H1 (cell line): ENCODE data around the gene HSF5. TPM values are rescaled to one million over a fixed set of nuclear protein-coding genes. Genes with fewer than 3 reads are reported as not detected.

Source experiments
- CTCF ChIA-PET: fragments of 300-600 bp; sonication (Branson Sonifier 250); formaldehyde crosslinking; loops from one replicate; lab custom pipeline; 2021; ENCODE audit not compliant: partially characterized antibody; lab: Charles Lee
- POLR2A ChIA-PET: fragments of 300-600 bp; sonication (Branson Sonifier 250); formaldehyde crosslinking; loops from one replicate; lab custom pipeline; 2021; ENCODE audit warnings: inconsistent platforms; ENCODE audit not compliant: partially characterized antibody; lab: Charles Lee
- DNase-seq, 2 experiments: peaks; one replicate each; pipeline versions ENCODE4 v3.0.0 to v3.0.0-alpha.2; 2010 to 2022; ENCODE audit warnings: low spot score in 2 of 2, low read depth in 1 of 2, mixed read lengths in 1 of 2
- FAIRE-seq: peaks from 2 replicates; lab custom pipeline; 2011; peaks lifted over from hg19 to GRCh38; lab: Jason Lieb, UNC
- H2AFZ ChIP-seq: 2 replicates; pipeline ENCODE4 v1.8.1; 2012; ENCODE audit warnings: low read length, inconsistent platforms
- H2AK5ac ChIP-seq: 2 replicates; pipeline ENCODE4 v1.6.1; 2013; ENCODE audit warnings: low read depth, low read length
- H2BK120ac ChIP-seq: replicated peaks from 2 replicates; pipeline ENCODE3; 2013; ENCODE audit warnings: low read depth, low read length, inconsistent platforms
- H2BK12ac ChIP-seq: 2 replicates; pipeline ENCODE4 v1.6.1; 2013; ENCODE audit warnings: low read depth, low read length
- H2BK15ac ChIP-seq: 2 replicates; pipeline ENCODE4 v1.6.1; 2013; ENCODE audit warnings: low read length
- H2BK20ac ChIP-seq: 2 replicates; pipeline ENCODE4 v1.6.1; 2013; ENCODE audit warnings: low read length
- H2BK5ac ChIP-seq: 2 replicates; pipeline ENCODE4 v1.6.1; 2013; ENCODE audit warnings: low read depth, low read length
- H3K14ac ChIP-seq: 2 replicates; pipeline ENCODE4 v1.6.1; 2013; ENCODE audit warnings: inconsistent platforms; ENCODE audit not compliant: insufficient read length
- H3K18ac ChIP-seq: 2 replicates; pipeline ENCODE4 v1.6.1; 2013; ENCODE audit warnings: low read length; ENCODE audit errors: extremely low read depth
- H3K23ac ChIP-seq: 2 replicates; pipeline ENCODE4 v1.6.1; 2013; ENCODE audit warnings: inconsistent platforms; ENCODE audit not compliant: insufficient read length
- H3K23me2 ChIP-seq: 2 replicates; pipeline ENCODE4 v1.6.1; 2013; ENCODE audit warnings: low read depth, low read length
- H3K27ac ChIP-seq: 2 replicates; pipeline ENCODE4 v1.6.1; 2011; ENCODE audit warnings: low read depth, low read length, inconsistent platforms
- H3K27me3 ChIP-seq, 4 experiments: replicated peaks in 1 of 4; 1 replicate in 1 of 4; 2 replicates in 3 of 4; pipeline versions ENCODE4 v1.6.1 to v1.8.1; 2011 to 2013; ENCODE audit warnings: low read length in 3 of 4, mild to moderate bottlenecking in 3 of 4, inconsistent platforms in 2 of 4, mixed read lengths in 2 of 4, moderate library complexity in 1 of 4; ENCODE audit not compliant: control insufficient read depth in 3 of 4, insufficient read depth in 3 of 4; ENCODE audit errors: extremely low read depth in 1 of 4
- H3K36me3 ChIP-seq, 4 experiments: 2 replicates each; pipeline versions ENCODE4 v1.6.1 to v1.8.1; 2011 to 2013; ENCODE audit warnings: mild to moderate bottlenecking in 4 of 4, low read length in 3 of 4, moderate library complexity in 2 of 4, control low read depth in 1 of 4, inconsistent platforms in 1 of 4; ENCODE audit not compliant: insufficient read depth in 4 of 4, control insufficient read depth in 2 of 4
- H3K4ac ChIP-seq: replicated peaks from 2 replicates; pipeline ENCODE3; 2013; ENCODE audit warnings: low read length, low read depth, mixed read lengths, inconsistent platforms; ENCODE audit not compliant: insufficient read length
- H3K4me1 ChIP-seq, 4 experiments: replicated peaks in 1 of 4; 1 replicate in 1 of 4; 2 replicates in 3 of 4; pipeline versions ENCODE4 v1.6.1 to v1.8.1; 2011 to 2013; ENCODE audit warnings: low read length in 3 of 4, inconsistent platforms in 2 of 4, mixed read lengths in 1 of 4; ENCODE audit not compliant: insufficient read depth in 4 of 4, control insufficient read depth in 3 of 4
- H3K4me2 ChIP-seq, 2 experiments: 2 replicates each; pipeline versions ENCODE4 v1.6.1 to v1.8.1; 2011 to 2013; ENCODE audit warnings: low read depth in 2 of 2, low read length in 2 of 2, control low read depth in 1 of 2, inconsistent platforms in 1 of 2, mild to moderate bottlenecking in 1 of 2; ENCODE audit not compliant: insufficient read depth in 1 of 2
- H3K4me3 ChIP-seq, 4 experiments: fragments of 200-600, 300-600 bp in 1 of 4; sonication (generic), shearing (Covaris generic), sonication (Bioruptor Twin) in 1 of 4; 2 replicates each; pipeline versions ENCODE4 v1.5.1 to v1.8.1; 2011 to 2016; ENCODE audit warnings: low read length in 4 of 4, low read depth in 3 of 4, control low read depth in 2 of 4, inconsistent platforms in 2 of 4, mild to moderate bottlenecking in 2 of 4, mixed read lengths in 1 of 4, moderate library complexity in 1 of 4; ENCODE audit not compliant: insufficient read depth in 2 of 4; ENCODE audit errors: extremely low read depth in 1 of 4
- H3K56ac ChIP-seq: replicated peaks from 2 replicates; pipeline ENCODE3; 2013; ENCODE audit warnings: low read depth, mild to moderate bottlenecking, mixed read lengths, low read length, inconsistent platforms; ENCODE audit not compliant: insufficient read length
- H3K79me1 ChIP-seq: 2 replicates; pipeline ENCODE4 v1.6.1; 2013; ENCODE audit warnings: low read depth, low read length, control low read depth
- H3K79me2 ChIP-seq, 2 experiments: 2 replicates each; pipeline versions ENCODE4 v1.6.1 to v1.8.1; 2012 to 2013; ENCODE audit warnings: low read length in 2 of 2, mild to moderate bottlenecking in 2 of 2, inconsistent platforms in 1 of 2; ENCODE audit not compliant: insufficient read depth in 2 of 2, control insufficient read depth in 1 of 2
- H3K9ac ChIP-seq, 4 experiments: replicated peaks in 1 of 4; 1 replicate in 1 of 4; 2 replicates in 3 of 4; pipeline versions ENCODE4 v1.6.1 to v1.8.1; 2011 to 2013; ENCODE audit warnings: low read depth in 3 of 4, low read length in 3 of 4, control low read depth in 2 of 4, mild to moderate bottlenecking in 2 of 4, moderate library complexity in 2 of 4, inconsistent platforms in 1 of 4; ENCODE audit errors: extremely low read depth in 1 of 4
- H3K9me3 ChIP-seq, 2 experiments: 2 replicates each; pipeline versions ENCODE4 v1.6.1 to v1.8.1; 2012 to 2013; ENCODE audit warnings: mild to moderate bottlenecking in 2 of 2, moderate library complexity in 2 of 2, control low read depth in 1 of 2, inconsistent platforms in 1 of 2, low read depth in 1 of 2, low read length in 1 of 2, mixed read lengths in 1 of 2; ENCODE audit not compliant: insufficient read depth in 2 of 2
- H4K20me1 ChIP-seq, 2 experiments: replicated peaks in 1 of 2; 2 replicates each; pipeline versions ENCODE3 to v1.8.1; 2011 to 2013; ENCODE audit warnings: inconsistent platforms in 2 of 2, low read length in 2 of 2, mild to moderate bottlenecking in 1 of 2; ENCODE audit not compliant: insufficient read depth in 2 of 2, control insufficient read depth in 1 of 2
- H4K5ac ChIP-seq: 2 replicates; pipeline ENCODE4 v1.6.1; 2013; ENCODE audit warnings: low read length, low read depth, mixed read lengths, inconsistent platforms; ENCODE audit not compliant: insufficient read length
- H4K8ac ChIP-seq: 2 replicates; pipeline ENCODE4 v1.8.0; 2013; ENCODE audit warnings: mild to moderate bottlenecking, moderate library complexity, low read length, inconsistent platforms; ENCODE audit not compliant: insufficient read depth; ENCODE audit errors: extremely low read depth
- H4K91ac ChIP-seq: replicated peaks from 2 replicates; pipeline ENCODE3; 2013; ENCODE audit warnings: low read length, mixed read lengths, inconsistent platforms; ENCODE audit not compliant: insufficient read length
- CBX8 ChIP-seq: fragments of 300-800, 300-1000 bp; sonication (generic); IDR thresholded peaks from 2 replicates; pipeline ENCODE4 v1.7.1; 2016; ENCODE audit warnings: low read depth, low read length, borderline replicate concordance
- FOSL1 ChIP-seq: IDR thresholded peaks from 2 replicates; pipeline ENCODE4 v1.6.1; 2011; ENCODE audit warnings: mild to moderate bottlenecking, low read depth, low read length, moderate library complexity; ENCODE audit not compliant: insufficient read depth
- GABPA ChIP-seq: IDR thresholded peaks from 2 replicates; pipeline ENCODE4 v1.6.1; 2011; ENCODE audit warnings: mild to moderate bottlenecking, low read length, moderate library complexity, borderline replicate concordance; ENCODE audit not compliant: insufficient read depth
- JUND ChIP-seq: IDR thresholded peaks from 2 replicates; pipeline ENCODE4 v1.6.1; 2011; ENCODE audit warnings: mild to moderate bottlenecking, improper control_type of control experiment, low read length
- KDM4A ChIP-seq: IDR thresholded peaks from one replicate; pipeline ENCODE4 v1.7.1; 2012; ENCODE audit warnings: low read depth, mild to moderate bottlenecking, moderate library complexity, low read length, inconsistent platforms; ENCODE audit not compliant: severe bottlenecking
- POU5F1 ChIP-seq: IDR thresholded peaks from 2 replicates; pipeline ENCODE4 v1.6.1; 2011; ENCODE audit warnings: low read depth, mild to moderate bottlenecking, low read length, moderate library complexity
- WGBS, 2 experiments: shearing (Covaris generic) in 1 of 2; methylation state at CpG; one replicate each; pipeline versions ENCODE4 v1.1.6 to v1.1.7; 2013 to 2015; ENCODE audit warnings: low lambda C conversion rate in 2 of 2, mixed read lengths in 2 of 2, inconsistent platforms in 1 of 2, low coverage in 1 of 2, missing lambda C conversion rate in 1 of 2; ENCODE audit not compliant: insufficient replicate concordance in 2 of 2, insufficient coverage in 1 of 2, insufficient read length in 1 of 2; ENCODE audit errors: extremely low coverage in 1 of 2, missing lambda C conversion rate in 1 of 2; 5-methylcytosine and 5-hydroxymethylcytosine counted together
- polyA plus RNA-seq, 7 experiments: library from polyadenylated mRNA; depleted of rRNA in 3 of 7; stranded (reverse) in 5 of 7; unstranded in 2 of 7; fragments of >200 nt in 5 of 7; fragments of 200-250 nt in 2 of 7; gene quantifications; 1 replicate in 5 of 7; 2 replicates in 1 of 7; 4 replicates in 1 of 7; pipeline versions ENCODE4 v1.2.1 to v1.2.3, GENCODE V29; 2011 to 2013; ENCODE audit warnings: missing spikeins in 2 of 7, mixed read lengths in 2 of 7
- total RNA-seq: library from RNA; stranded (reverse); fragmentation: NEBNext Ultra II Directional; extraction: Animal tissue kit (Norgen Biotek cat#: 25700); gene quantifications from 2 replicates; pipeline ENCODE4 v1.2.1, GENCODE V29; 2021
- TF ChIP-seq, protein P1 (sequence below): IDR thresholded peaks from 2 replicates; pipeline ENCODE4 v1.6.1; 2012; ENCODE audit warnings: low read length, inconsistent platforms
- TF ChIP-seq, protein P2 (sequence below), 3 experiments: IDR thresholded peaks; 1 replicate in 2 of 3; 2 replicates in 1 of 3; pipeline versions ENCODE4 v1.5.1 to v1.6.1; 2011; ENCODE audit warnings: low read length in 3 of 3, mild to moderate bottlenecking in 3 of 3, inconsistent platforms in 2 of 3, low read depth in 1 of 3, moderate library complexity in 1 of 3; ENCODE audit not compliant: insufficient read depth in 1 of 3; ENCODE audit errors: control extremely low read depth in 1 of 3

Gene HSF5
- total and polyA plus RNA-seq, 2 of the 8 experiments (the other 6 are each of a cell fraction or from before 2014, with no cell fraction given), result not detected

DNA sequence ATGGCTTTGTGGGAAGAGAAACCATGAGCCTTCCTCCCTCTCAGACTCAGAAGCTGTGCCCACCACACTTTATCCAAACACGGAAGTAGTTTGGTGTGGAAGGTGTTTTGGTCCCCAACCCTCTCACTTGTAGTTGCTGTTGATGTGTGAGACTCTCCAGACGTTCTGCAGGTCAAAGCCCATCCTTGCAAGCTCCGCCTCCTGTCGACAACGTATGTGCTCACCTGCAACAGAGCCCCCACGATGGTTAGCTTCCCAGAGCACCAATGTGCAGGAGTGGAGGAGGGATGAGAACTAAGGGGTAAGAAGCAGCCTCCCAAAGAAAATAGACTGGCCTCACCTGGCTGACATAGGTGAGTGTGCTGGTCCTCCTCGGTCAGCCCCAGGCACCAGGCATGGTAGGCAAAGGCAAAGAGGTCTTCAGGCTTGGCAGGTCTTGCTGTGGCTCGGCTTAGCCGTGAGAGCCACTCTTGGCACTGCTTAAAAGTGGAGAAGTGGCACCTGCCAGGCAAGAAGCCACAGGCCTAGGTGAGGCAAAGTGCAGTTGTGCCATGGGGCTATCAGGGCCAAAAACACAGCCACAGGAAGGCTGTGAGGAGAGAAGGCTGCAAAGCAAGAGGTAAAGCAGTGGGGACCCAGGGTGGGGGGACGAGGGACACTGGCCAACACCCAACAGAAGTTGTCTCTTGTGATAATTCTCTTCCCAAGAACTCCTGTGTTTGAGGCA, 20.3 kb upstream of the HSF5 start:
- no peaks in the 10 kb centered on the region for H3K27me3 ChIP-seq
- H4K91ac ChIP-seq, result no peak overlapping the region
- H3K4me1 ChIP-seq, result peaks cover 0 to 6% (median 1%) of the 10 kb centered on the region in 4 experiments; a peak in 4 of 7 replicates
- WGBS, 2 experiments, result 89% methylated on average over 10 of the region's 10 CpGs; no CpG with 5 or more reads in 1 of the 2 experiments
- no peak overlapping the region for H3K23ac ChIP-seq
- no peak overlapping the region for H2BK12ac ChIP-seq
- H3K23me2 ChIP-seq, result no peaks in the 10 kb centered on the region
- no peaks in the 10 kb centered on the region; the same call in 1 of the 2 replicates for H3K79me1 ChIP-seq
- no peak overlapping the region for H3K4me3 ChIP-seq
- H2BK5ac ChIP-seq, result no peak overlapping the region
- no peak overlapping the region for H3K18ac ChIP-seq
- H3K4me2 ChIP-seq, result no peak overlapping the region
- H2AK5ac ChIP-seq, result no peak overlapping the region
- peaks cover 7 to 10% of the 10 kb centered on the region in 2 experiments for H4K20me1 ChIP-seq
- H2BK120ac ChIP-seq, result no peak overlapping the region
- H3K79me2 ChIP-seq, result peaks cover 0 to 14% of the 10 kb centered on the region in 2 experiments; a peak in 2 of 4 replicates
- DNase-seq, result no peak
- H2BK20ac ChIP-seq, result no peak overlapping the region
- no peak overlapping the region for H3K9ac ChIP-seq
- H3K56ac ChIP-seq, result no peak overlapping the region
- ChIA-PET CTCF (no interaction called here), POLR2A (no interaction called here)
- H4K8ac ChIP-seq, result no peak overlapping the region
- H3K27ac ChIP-seq, result no peak overlapping the region
- no peak overlapping the region for H4K5ac ChIP-seq
- no peak overlapping the region for H3K4ac ChIP-seq
- no peak for FAIRE-seq
- peaks cover 36 to 81% (median 69%) of the 10 kb centered on the region in 4 experiments for H3K36me3 ChIP-seq
- no peak overlapping the region for H2BK15ac ChIP-seq
- no peak overlapping the region for H3K14ac ChIP-seq
- H2AFZ ChIP-seq, result no peak overlapping the region
- no peaks in the 10 kb centered on the region for H3K9me3 ChIP-seq
- no peak for TF ChIP-seq FOSL1
- no peak for TF ChIP-seq CBX8
- no peak for TF ChIP-seq GABPA
- TF ChIP-seq POU5F1, result no peak
- TF ChIP-seq, protein P1, sequence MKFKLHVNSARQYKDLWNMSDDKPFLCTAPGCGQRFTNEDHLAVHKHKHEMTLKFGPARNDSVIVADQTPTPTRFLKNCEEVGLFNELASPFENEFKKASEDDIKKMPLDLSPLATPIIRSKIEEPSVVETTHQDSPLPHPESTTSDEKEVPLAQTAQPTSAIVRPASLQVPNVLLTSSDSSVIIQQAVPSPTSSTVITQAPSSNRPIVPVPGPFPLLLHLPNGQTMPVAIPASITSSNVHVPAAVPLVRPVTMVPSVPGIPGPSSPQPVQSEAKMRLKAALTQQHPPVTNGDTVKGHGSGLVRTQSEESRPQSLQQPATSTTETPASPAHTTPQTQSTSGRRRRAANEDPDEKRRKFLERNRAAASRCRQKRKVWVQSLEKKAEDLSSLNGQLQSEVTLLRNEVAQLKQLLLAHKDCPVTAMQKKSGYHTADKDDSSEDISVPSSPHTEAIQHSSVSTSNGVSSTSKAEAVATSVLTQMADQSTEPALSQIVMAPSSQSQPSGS, result no peak
- TF ChIP-seq, protein P2, sequence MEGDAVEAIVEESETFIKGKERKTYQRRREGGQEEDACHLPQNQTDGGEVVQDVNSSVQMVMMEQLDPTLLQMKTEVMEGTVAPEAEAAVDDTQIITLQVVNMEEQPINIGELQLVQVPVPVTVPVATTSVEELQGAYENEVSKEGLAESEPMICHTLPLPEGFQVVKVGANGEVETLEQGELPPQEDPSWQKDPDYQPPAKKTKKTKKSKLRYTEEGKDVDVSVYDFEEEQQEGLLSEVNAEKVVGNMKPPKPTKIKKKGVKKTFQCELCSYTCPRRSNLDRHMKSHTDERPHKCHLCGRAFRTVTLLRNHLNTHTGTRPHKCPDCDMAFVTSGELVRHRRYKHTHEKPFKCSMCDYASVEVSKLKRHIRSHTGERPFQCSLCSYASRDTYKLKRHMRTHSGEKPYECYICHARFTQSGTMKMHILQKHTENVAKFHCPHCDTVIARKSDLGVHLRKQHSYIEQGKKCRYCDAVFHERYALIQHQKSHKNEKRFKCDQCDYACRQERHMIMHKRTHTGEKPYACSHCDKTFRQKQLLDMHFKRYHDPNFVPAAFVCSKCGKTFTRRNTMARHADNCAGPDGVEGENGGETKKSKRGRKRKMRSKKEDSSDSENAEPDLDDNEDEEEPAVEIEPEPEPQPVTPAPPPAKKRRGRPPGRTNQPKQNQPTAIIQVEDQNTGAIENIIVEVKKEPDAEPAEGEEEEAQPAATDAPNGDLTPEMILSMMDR (IDR thresholded peaks at IDR 0.05; ENCODE audit: control extremely low read depth in 1 of 3, insufficient read depth in 1 of 3, low read depth in 1 of 3, low read length in 3 of 3), result no peak
- no peak for TF ChIP-seq KDM4A
- no peak for TF ChIP-seq JUND
